Kidney (tissue), 14 donors: ENCODE results near the gene TM4SF18. TPM values are rescaled to one million over a fixed set of nuclear protein-coding genes. Genes with fewer than 3 reads are reported as not detected.

Experiments
- DNase-seq, 5 donors: peaks; one replicate each; pipeline ENCODE4 v3.0.0-alpha.2; 2013 to 2020
- FAIRE-seq: peaks from 2 replicates; lab custom pipeline; 2012; peaks lifted over from hg19 to GRCh38; lab: Jason Lieb, UNC
- H3K27ac ChIP-seq, 2 donors: one replicate each; pipeline ENCODE4 v1.7.0; 2013; ENCODE audit warnings: low read depth in 2 of 2, low read length in 2 of 2, inconsistent platforms in 1 of 2
- H3K27me3 ChIP-seq: one replicate; pipeline ENCODE4 v1.7.1; 2013; ENCODE audit warnings: low read length, inconsistent platforms; ENCODE audit not compliant: control insufficient read depth, insufficient read depth
- H3K36me3 ChIP-seq, 3 donors: one replicate each; pipeline versions ENCODE4 v1.7.0 to v1.7.1; 2013; ENCODE audit warnings: low read length in 3 of 3, control low read depth in 1 of 3, inconsistent platforms in 1 of 3; ENCODE audit not compliant: insufficient read depth in 3 of 3, control insufficient read depth in 2 of 3
- H3K4me1 ChIP-seq, 3 donors: one replicate each; pipeline versions ENCODE4 v1.7.0 to v1.7.1; 2013; ENCODE audit warnings: low read length in 3 of 3, inconsistent platforms in 1 of 3, low read depth in 1 of 3; ENCODE audit not compliant: control insufficient read depth in 2 of 3, insufficient read depth in 2 of 3
- H3K4me3 ChIP-seq, 3 donors: one replicate each; pipeline versions ENCODE4 v1.7.0 to v1.8.1; 2013; ENCODE audit warnings: low read length in 3 of 3, control low read depth in 1 of 3, inconsistent platforms in 1 of 3
- H3K9ac ChIP-seq, 3 donors: one replicate each; pipeline versions ENCODE4 v1.7.0 to v1.7.1; 2013; ENCODE audit warnings: low read length in 3 of 3, control low read depth in 1 of 3, inconsistent platforms in 1 of 3
- H3K9me3 ChIP-seq, 3 donors: one replicate each; pipeline versions ENCODE4 v1.7.0 to v1.7.1; 2013; ENCODE audit warnings: low read length in 3 of 3, control low read depth in 1 of 3, inconsistent platforms in 1 of 3; ENCODE audit not compliant: control insufficient read depth in 2 of 3, insufficient read depth in 1 of 3
- CTCF ChIP-seq: IDR thresholded peaks from 3 replicates; pipeline ENCODE4 v1.5.1; 2012; ENCODE audit warnings: mild to moderate bottlenecking, moderate library complexity, borderline replicate concordance; ENCODE audit not compliant: insufficient read depth; ENCODE audit errors: extremely low read depth
- intact Hi-C: fragments of 100-400 bp; cut with DNase I; formaldehyde crosslinking; loops from one replicate; pipeline ENCODE4 v1.11.1; 2022
- polyA plus RNA-seq: library from polyadenylated mRNA; stranded (reverse); fragments of 350-450 nt; fragmentation: Illumina TruSeq; extraction: RNeasy Lipid Tissue Mini Kit (QIAGEN cat#74804); gene quantifications from one replicate; pipeline ENCODE4 v1.2.3, GENCODE V29; 2014; ENCODE audit warnings: low read depth, low replicate concordance; ENCODE audit not compliant: insufficient read depth
- total RNA-seq: library from RNA; stranded (reverse); fragmentation: NEBNext Ultra II Directional; extraction: Animal tissue kit (Norgen Biotek cat#: 25700); gene quantifications from one replicate; pipeline ENCODE4 v1.2.1, GENCODE V29; 2021
- donor health status: control.
- donor health status: control.
- donor health status: control.
- donor health status: control.
- donor health status: control.
- donor health status: DM: yes; HTN: yes; CAD: no.
- donor health status: Normal renal cell carcinoma (clear cell type).

TM4SF18 gene
- total and polyA plus RNA-seq, 2 donors from 2014 or later = 14.2 to 19.7 TPM

- intact Hi-C loops = no loop called here
- DNase-seq (no peak), FAIRE-seq (no peak)
- Histone ChIP-seq H3K36me3 (no peaks in the 10 kb centered on the region), H3K9me3 (no peaks in the 10 kb centered on the region), H3K27ac (no peak overlapping the region), H3K9ac (no peak overlapping the region), H3K27me3 (no peaks in the 10 kb centered on the region), H3K4me1 (no peaks in the 10 kb centered on the region), H3K4me3 (no peak overlapping the region)
- TF ChIP-seq CTCF = no peak
These were observed 44.8 kb downstream of the TM4SF18 start for GRCh38 chr3:149288655-149289054.

GRCh38 chr3:149284034-149284433 is 49.4 kb downstream of the TM4SF18 start:
- DNase-seq (peak in 1 of 5 donors; percentile 70), FAIRE-seq (no peak)
- Histone ChIP-seq H3K4me3 (no peak overlapping the region), H3K4me1 (no peaks in the 10 kb centered on the region), H3K36me3 (no peaks in the 10 kb centered on the region), H3K27me3 (no peaks in the 10 kb centered on the region), H3K27ac (no peak overlapping the region), H3K9ac (no peak overlapping the region), H3K9me3 (no peaks in the 10 kb centered on the region)
- TF ChIP-seq CTCF = no peak
- intact Hi-C loops = no loop called here

- Histone ChIP-seq H3K4me3 (no peak overlapping the region), H3K27ac (no peak overlapping the region), H3K9me3 (no peaks in the 10 kb centered on the region), H3K4me1 (no peaks in the 10 kb centered on the region), H3K36me3 (no peaks in the 10 kb centered on the region), H3K9ac (no peak overlapping the region), H3K27me3 (no peaks in the 10 kb centered on the region)
- TF ChIP-seq CTCF = no peak
- DNase-seq (no peak), FAIRE-seq (no peak)
- intact Hi-C loops = no loop called here
These were observed 50.0 kb downstream of the TM4SF18 start for GRCh38 chr3:149283401-149283800.

- Histone ChIP-seq H3K36me3 (no peaks in the 10 kb centered on the region), H3K9me3 (no peaks in the 10 kb centered on the region), H3K4me1 (no peaks in the 10 kb centered on the region), H3K9ac (no peak overlapping the region), H3K27me3 (no peaks in the 10 kb centered on the region), H3K27ac (no peak overlapping the region), H3K4me3 (no peak overlapping the region)
- intact Hi-C loops = no loop called here
- no peak for DNase-seq
- no peak for TF ChIP-seq CTCF
- FAIRE-seq = no peak
These were observed 50.6 kb downstream of the TM4SF18 start for GRCh38 chr3:149282836-149283235.
